Gastrocnemius medialis (tissue), 4 donors: ENCODE results near the gene ATP11A.

ENCODE experiments used
- CTCF ChIP-seq, 5 experiments: fragments of 450-650 bp in 3 of 5; fragments of 200-600 bp in 2 of 5; sonication (generic) in 2 of 5; IDR thresholded peaks in 4 of 5; conservative IDR thresholded peaks in 1 of 5; 1 replicate in 4 of 5; 2 replicates in 1 of 5; pipeline ENCODE4 v1.5.1; 2016 to 2019; ENCODE audit warnings: antibody characterized with exemption in 5 of 5, mild to moderate bottlenecking in 3 of 5, moderate library complexity in 3 of 5
- POLR2A ChIP-seq, 2 donors: fragments of 450-650 bp; IDR thresholded peaks; one replicate each; pipeline ENCODE4 v1.6.1; 2017; ENCODE audit warnings: antibody characterized with exemption in 2 of 2, mild to moderate bottlenecking in 2 of 2, moderate library complexity in 2 of 2

GRCh38 chr13:112743451-112744167 is 53.8 kb downstream of the ATP11A start:
- TF ChIP-seq POLR2A (IDR thresholded peaks at IDR 0.05): no peak
- TF ChIP-seq CTCF (IDR thresholded peaks at IDR 0.05 in 4 of 5, conservative IDR thresholded peaks at IDR 0.05 in 1 of 5): no peak
